Renal pelvis (tissue), 12 donors: ENCODE measurements around the gene SEC62. TPM values are rescaled to one million over a fixed set of nuclear protein-coding genes. Genes with fewer than 3 reads are reported as not detected.

ENCODE experiments used
- DNase-seq: peaks from one replicate; pipeline ENCODE4 v3.0.0-alpha.2; 2013
- long read RNA-seq, 16 experiments: transcript quantifications; one replicate each; lab custom pipeline, GENCODE V29; 2026
- polyA plus RNA-seq, 3 donors: library from polyadenylated mRNA; unstranded; fragments of 120-200 nt; gene quantifications; one replicate each; pipeline ENCODE4 v1.2.1, GENCODE V29; 2013; ENCODE audit not compliant: insufficient read length in 3 of 3

SEC62 gene
- polyA plus RNA-seq = 100 to 1,000 TPM; 169 to 197 (median 176) TPM
- long read RNA-seq, donor 1, full-length matches to known transcripts = 62 of 151 reads
- long read RNA-seq, donor 1, partial matches to known transcripts = 89 of 151 reads
- long read RNA-seq, donor 1, other reads (novel, unspliced or antisense) = 0 of 151 reads
- long read RNA-seq, donor 2, full-length matches to known transcripts = 67 of 144 reads
- long read RNA-seq, donor 2, partial matches to known transcripts = 77 of 144 reads
- long read RNA-seq, donor 2, other reads (novel, unspliced or antisense) = 0 of 144 reads
- long read RNA-seq, donor 3, full-length matches to known transcripts = 52 of 134 reads
- long read RNA-seq, donor 3, partial matches to known transcripts = 82 of 134 reads
- long read RNA-seq, donor 3, other reads (novel, unspliced or antisense) = 0 of 134 reads
- long read RNA-seq, donor 4, full-length matches to known transcripts = 49 of 126 reads
- long read RNA-seq, donor 4, partial matches to known transcripts = 77 of 126 reads
- long read RNA-seq, donor 4, other reads (novel, unspliced or antisense) = 0 of 126 reads
- long read RNA-seq, donor 5, full-length matches to known transcripts = 26 of 117 reads
- long read RNA-seq, donor 5, partial matches to known transcripts = 91 of 117 reads
- long read RNA-seq, donor 5, other reads (novel, unspliced or antisense) = 0 of 117 reads
- long read RNA-seq, donor 6, full-length matches to known transcripts = 98 of 239 reads
- long read RNA-seq, donor 6, partial matches to known transcripts = 141 of 239 reads
- long read RNA-seq, donor 6, other reads (novel, unspliced or antisense) = 0 of 239 reads
- long read RNA-seq, donor 7, full-length matches to known transcripts = 53 of 281 reads
- long read RNA-seq, donor 7, partial matches to known transcripts = 228 of 281 reads
- long read RNA-seq, donor 7, other reads (novel, unspliced or antisense) = 0 of 281 reads
- long read RNA-seq, donor 8, full-length matches to known transcripts = 23 of 93 reads
- long read RNA-seq, donor 8, partial matches to known transcripts = 70 of 93 reads
- long read RNA-seq, donor 8, other reads (novel, unspliced or antisense) = 0 of 93 reads
- long read RNA-seq, donor 9, full-length matches to known transcripts = 84 of 220 reads
- long read RNA-seq, donor 9, partial matches to known transcripts = 136 of 220 reads
- long read RNA-seq, donor 9, other reads (novel, unspliced or antisense) = 0 of 220 reads
- long read RNA-seq, donor 10, full-length matches to known transcripts = 62 of 187 reads
- long read RNA-seq, donor 10, partial matches to known transcripts = 125 of 187 reads
- long read RNA-seq, donor 10, other reads (novel, unspliced or antisense) = 0 of 187 reads
- long read RNA-seq, donor 11, full-length matches to known transcripts = 42 of 171 reads
- long read RNA-seq, donor 11, partial matches to known transcripts = 129 of 171 reads
- long read RNA-seq, donor 11, other reads (novel, unspliced or antisense) = 0 of 171 reads
- long read RNA-seq, donor 12, full-length matches to known transcripts = 112 of 254 reads
- long read RNA-seq, donor 12, partial matches to known transcripts = 142 of 254 reads
- long read RNA-seq, donor 12, other reads (novel, unspliced or antisense) = 0 of 254 reads
- long read RNA-seq, donor 13, full-length matches to known transcripts = 32 of 128 reads
- long read RNA-seq, donor 13, partial matches to known transcripts = 96 of 128 reads
- long read RNA-seq, donor 13, other reads (novel, unspliced or antisense) = 0 of 128 reads
- long read RNA-seq, donor 14 = 0 reads
- long read RNA-seq, donor 15, full-length matches to known transcripts = 98 of 250 reads
- long read RNA-seq, donor 15, partial matches to known transcripts = 146 of 250 reads
- long read RNA-seq, donor 15, other reads (novel, unspliced or antisense) = 6 of 250 reads
- long read RNA-seq, donor 16, full-length matches to known transcripts = 60 of 178 reads
- long read RNA-seq, donor 16, partial matches to known transcripts = 118 of 178 reads
- long read RNA-seq, donor 16, other reads (novel, unspliced or antisense) = 0 of 178 reads

- DNase-seq = peak; percentile 95
Measured at GRCh38 chr3:169966428-169966950, at the start of gene SEC62. Gene SEC62, plus strand, starts transcription at chr3:169966807. Its CDS starts 16 bp downstream, at chr3:169966823.

GRCh38 chr3:169923189-169923588 is 43.4 kb upstream of the SEC62 start:
- DNase-seq = peak; percentile 14

- DNase-seq = no peak
Measured at GRCh38 chr3:169923831-169924230, 42.8 kb upstream of the SEC62 start.

GRCh38 chr3:169929830-169930519 is 36.6 kb upstream of the SEC62 start:
- DNase-seq = no peak

GRCh38 chr3:169930843-169931242 is 35.8 kb upstream of the SEC62 start:
- no peak for DNase-seq

GRCh38 chr3:169931747-169932520 is 34.7 kb upstream of the SEC62 start:
- DNase-seq = no peak

- DNase-seq = no peak
Measured at GRCh38 chr3:169939320-169939719, 27.3 kb upstream of the SEC62 start.

- DNase-seq = no peak
Measured at GRCh38 chr3:169939751-169940150, 26.9 kb upstream of the SEC62 start.

- DNase-seq = no peak
Measured at GRCh38 chr3:169940470-169941181, 26.0 kb upstream of the SEC62 start.

GRCh38 chr3:169945313-169945712 is 21.3 kb upstream of the SEC62 start:
- no peak for DNase-seq

GRCh38 chr3:169946336-169946735 is 20.3 kb upstream of the SEC62 start:
- no peak for DNase-seq

GRCh38 chr3:169948559-169949448 is 17.8 kb upstream of the SEC62 start:
- no peak for DNase-seq

- no peak for DNase-seq
Measured at GRCh38 chr3:169952045-169952444, 14.6 kb upstream of the SEC62 start.

GRCh38 chr3:169953462-169954141 is 13.0 kb upstream of the SEC62 start:
- no peak for DNase-seq

GRCh38 chr3:169954142-169954756 is 12.4 kb upstream of the SEC62 start:
- no peak for DNase-seq

- DNase-seq = no peak
Measured at GRCh38 chr3:169955406-169955805, 11.2 kb upstream of the SEC62 start.
